Glomerular endothelial cell (primary cell): Measurements from ENCODE around the gene ARL6IP6. TPM values are rescaled to one million over a fixed set of nuclear protein-coding genes. Genes with fewer than 3 reads are reported as not detected.

Experiments used
- DNase-seq: peaks from one replicate; pipeline ENCODE4 v3.0.0-alpha.2; 2011; ENCODE audit warnings: low read depth, low spot score; ENCODE audit errors: extremely low read depth
- total RNA-seq: library from RNA; depleted of rRNA; stranded (reverse); fragments of >200 nt; gene quantifications from 2 replicates; pipeline ENCODE4 v1.2.3, GENCODE V29; 2015

The ARL6IP6 gene
- total RNA-seq, 1 donor from 2014 or later = 26.0 TPM

DNA sequence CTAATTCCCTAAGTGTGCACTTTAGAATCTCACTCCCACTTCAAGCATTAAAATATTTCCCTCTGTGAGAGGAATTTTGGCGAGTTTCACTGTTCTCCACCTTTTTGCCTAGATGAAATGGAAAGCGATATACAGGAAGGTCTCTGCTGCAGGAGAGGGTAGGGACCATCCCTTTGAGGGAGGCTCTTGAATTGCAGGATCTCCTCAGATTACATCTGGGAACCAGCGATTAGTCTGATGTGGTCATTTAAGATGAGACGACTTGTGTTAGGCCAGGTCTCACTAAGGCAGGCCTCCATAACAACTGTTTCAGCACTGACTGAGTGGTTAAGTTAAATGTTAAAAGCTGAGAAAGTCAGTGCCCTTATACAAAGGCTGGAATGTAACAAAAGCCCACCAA is 74.6 kb downstream of the ARL6IP6 start:
- no peak for DNase-seq

DNA sequence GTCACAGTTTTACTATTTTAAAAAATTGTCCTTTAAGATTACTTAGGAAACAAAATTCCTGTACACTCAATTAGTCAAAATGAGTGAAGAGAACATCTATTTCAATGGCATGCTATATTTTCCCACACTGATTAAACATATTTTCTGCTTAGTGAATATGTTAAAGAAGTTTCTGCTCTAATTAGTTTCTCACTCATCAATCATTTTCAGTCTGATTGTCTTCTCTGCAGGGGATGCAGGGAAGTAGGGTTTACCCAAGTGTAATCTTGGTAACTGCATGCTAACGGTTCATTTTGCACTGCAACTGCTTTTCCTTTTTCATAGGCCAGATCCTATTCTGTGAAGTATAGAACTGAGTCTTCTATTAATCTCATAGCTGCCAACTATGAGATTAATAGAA is 78.5 kb downstream of the ARL6IP6 start:
- DNase-seq = no peak

DNA sequence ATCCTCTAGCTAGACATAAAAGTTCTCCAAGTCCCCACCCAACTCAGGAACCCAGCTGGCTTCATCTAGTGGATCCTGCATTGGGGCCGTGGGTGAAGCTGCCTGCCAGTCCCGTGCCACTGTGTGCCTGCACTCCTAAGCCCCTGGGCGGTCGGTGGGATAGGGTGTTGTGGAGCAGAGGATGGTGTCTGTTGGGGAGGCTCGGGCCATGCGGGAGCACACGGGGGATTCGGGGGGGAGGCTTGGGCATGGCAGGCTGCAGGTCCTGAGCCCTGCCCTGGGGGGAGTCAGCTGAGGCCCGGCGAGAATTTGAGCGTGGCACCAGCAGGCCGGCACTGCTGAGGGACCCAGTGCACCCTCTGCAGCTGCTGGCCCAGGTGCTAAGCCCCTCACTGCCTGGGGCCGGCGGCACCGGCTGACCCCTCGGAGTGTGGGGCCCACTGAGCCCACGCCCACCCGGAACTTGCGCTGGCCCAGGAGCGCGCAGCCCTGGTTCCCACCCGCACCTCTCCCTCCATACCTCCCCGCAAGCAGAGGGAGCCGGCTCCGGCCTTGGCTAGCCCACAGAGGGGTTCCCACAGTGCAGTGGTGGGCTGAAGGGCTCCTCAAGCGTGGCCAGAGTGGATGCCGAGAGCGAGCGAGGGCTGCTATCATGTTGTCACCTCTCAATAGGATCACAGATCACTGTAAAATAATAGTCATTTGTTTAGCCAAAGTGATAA is 86.4 kb downstream of the ARL6IP6 start:
- no peak for DNase-seq

DNA sequence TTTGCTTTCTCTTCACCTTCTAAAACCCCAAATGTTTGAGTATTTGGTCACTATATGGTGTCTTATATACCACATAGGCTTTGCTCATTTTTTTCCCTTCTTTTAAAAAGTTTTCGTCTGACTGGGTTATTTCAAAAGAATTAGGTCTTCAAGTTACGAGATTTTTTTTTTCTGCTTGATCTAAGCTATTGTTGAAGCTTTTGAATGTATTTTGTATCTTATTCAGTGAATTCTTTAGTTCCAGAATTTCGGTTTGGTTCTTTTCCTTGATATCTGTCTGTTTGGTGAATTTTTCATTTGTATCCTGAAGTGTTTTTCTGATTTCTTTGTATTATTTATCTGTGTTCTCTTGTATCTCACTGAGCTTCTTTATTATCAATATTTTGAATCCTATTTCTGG is 93.5 kb downstream of the ARL6IP6 start:
- no peak for DNase-seq

Other genes with a start within 250 kb of the ARL6IP6 start
- 73.3 and 81.2 TPM in 2 replicates for gene PRPF40A, start 1.2 kb upstream of the ARL6IP6 start, total RNA-seq